ENCODE data around the gene TMOD1. TPM values are rescaled to one million over a fixed set of nuclear protein-coding genes. Genes with fewer than 3 reads are reported as not detected.

TMOD1 gene
- total and polyA plus RNA-seq, 9 of the 15 experiments (the other 6 are each of a cell fraction or from before 2014, with no cell fraction given) = 7.1 to 41.2 (median 14.2) TPM

DNA sequence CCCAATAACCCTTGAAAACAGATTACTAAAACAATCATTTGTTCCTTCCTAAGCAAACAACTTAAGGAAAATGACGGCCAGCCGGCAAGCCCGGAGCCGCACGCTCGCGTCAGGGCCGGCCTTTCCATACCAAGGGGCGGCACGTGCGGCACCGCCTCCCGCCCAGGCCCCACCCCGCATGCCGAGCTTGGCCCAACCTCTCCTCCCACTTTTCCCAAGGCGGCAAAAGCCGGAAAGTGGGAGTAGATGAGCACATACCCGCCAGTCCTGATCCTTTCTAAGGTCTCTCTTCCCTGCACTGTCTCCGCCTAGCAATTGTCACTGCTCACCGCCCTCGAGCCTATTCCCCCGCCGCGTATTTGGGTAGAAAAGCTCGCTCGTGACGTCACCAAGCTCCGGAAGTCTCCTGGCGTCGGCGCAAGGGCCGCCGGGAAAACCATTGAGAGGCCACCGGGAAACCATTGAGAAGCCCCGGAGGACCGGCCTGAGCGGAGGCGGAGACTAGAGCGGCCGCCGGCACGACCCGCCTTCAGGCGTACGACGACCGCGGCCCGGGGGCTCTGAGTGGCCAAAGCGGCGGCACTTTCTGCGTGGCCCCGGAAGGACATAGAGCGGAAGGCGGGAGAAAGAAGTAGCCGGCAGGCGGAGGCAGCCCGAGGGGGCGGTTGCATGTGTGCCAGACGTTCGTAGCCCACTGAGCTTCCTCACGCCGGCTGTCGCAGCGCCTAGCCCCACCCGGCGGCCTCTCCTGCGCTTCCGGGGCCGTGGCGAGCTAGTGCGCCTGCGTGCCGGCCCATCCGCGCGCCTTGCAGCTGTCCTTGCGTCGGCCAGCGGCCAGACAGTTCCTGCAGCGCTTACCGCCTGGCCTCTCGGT is 131.8 kb downstream of the TMOD1 start, which contains the start of the genes NCBP1 and TSTD2 (continued):
- TF ChIP-seq ZNF175 (CRISPR knock-in tag; IDR thresholded peaks at IDR 0.05; ENCODE audit: low read depth) = no peak
- TF ChIP-seq, protein P1, sequence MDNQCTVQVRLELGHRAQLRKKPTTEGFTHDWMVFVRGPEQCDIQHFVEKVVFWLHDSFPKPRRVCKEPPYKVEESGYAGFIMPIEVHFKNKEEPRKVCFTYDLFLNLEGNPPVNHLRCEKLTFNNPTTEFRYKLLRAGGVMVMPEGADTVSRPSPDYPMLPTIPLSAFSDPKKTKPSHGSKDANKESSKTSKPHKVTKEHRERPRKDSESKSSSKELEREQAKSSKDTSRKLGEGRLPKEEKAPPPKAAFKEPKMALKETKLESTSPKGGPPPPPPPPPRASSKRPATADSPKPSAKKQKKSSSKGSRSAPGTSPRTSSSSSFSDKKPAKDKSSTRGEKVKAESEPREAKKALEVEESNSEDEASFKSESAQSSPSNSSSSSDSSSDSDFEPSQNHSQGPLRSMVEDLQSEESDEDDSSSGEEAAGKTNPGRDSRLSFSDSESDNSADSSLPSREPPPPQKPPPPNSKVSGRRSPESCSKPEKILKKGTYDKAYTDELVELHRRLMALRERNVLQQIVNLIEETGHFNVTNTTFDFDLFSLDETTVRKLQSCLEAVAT (IDR thresholded peaks at IDR 0.05) = peak in 1 of 2 experiments; percentile 22; a peak in 1 of 4 replicates
- no peak for TF ChIP-seq NEUROD1 (IDR thresholded peaks at IDR 0.05; ENCODE audit: borderline replicate concordance, low read depth, low read length, partially characterized antibody)
- no peak for TF ChIP-seq CAMTA2 (CRISPR knock-in tag; conservative IDR thresholded peaks at IDR 0.05)
- TF ChIP-seq ASH1L (IDR thresholded peaks at IDR 0.05; ENCODE audit: borderline replicate concordance, low read depth, partially characterized antibody) = no peak
- no peak for TF ChIP-seq ZFP36 (IDR thresholded peaks at IDR 0.05; ENCODE audit: low read depth, low read length, partially characterized antibody)
- TF ChIP-seq TAF9B (IDR thresholded peaks at IDR 0.05; ENCODE audit: partially characterized antibody) = peak; percentile 74
- TF ChIP-seq, protein P2, sequence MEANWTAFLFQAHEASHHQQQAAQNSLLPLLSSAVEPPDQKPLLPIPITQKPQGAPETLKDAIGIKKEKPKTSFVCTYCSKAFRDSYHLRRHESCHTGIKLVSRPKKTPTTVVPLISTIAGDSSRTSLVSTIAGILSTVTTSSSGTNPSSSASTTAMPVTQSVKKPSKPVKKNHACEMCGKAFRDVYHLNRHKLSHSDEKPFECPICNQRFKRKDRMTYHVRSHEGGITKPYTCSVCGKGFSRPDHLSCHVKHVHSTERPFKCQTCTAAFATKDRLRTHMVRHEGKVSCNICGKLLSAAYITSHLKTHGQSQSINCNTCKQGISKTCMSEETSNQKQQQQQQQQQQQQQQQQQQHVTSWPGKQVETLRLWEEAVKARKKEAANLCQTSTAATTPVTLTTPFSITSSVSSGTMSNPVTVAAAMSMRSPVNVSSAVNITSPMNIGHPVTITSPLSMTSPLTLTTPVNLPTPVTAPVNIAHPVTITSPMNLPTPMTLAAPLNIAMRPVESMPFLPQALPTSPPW (CRISPR knock-in tag; IDR thresholded peaks at IDR 0.05) = peak; percentile 73
- TF ChIP-seq, protein P3, sequence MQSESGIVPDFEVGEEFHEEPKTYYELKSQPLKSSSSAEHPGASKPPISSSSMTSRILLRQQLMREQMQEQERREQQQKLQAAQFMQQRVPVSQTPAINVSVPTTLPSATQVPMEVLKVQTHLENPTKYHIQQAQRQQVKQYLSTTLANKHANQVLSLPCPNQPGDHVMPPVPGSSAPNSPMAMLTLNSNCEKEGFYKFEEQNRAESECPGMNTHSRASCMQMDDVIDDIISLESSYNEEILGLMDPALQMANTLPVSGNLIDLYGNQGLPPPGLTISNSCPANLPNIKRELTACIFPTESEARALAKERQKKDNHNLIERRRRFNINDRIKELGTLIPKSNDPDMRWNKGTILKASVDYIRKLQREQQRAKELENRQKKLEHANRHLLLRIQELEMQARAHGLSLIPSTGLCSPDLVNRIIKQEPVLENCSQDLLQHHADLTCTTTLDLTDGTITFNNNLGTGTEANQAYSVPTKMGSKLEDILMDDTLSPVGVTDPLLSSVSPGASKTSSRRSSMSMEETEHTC (IDR thresholded peaks at IDR 0.05) = no peak

All from K562 (cell line).